HG03095 (cell line): Measurements from ENCODE around the gene ERFL.

Source experiments
- ATAC-seq: cut with Tn5 transposase; IDR thresholded peaks from one replicate; pipeline ENCODE4 v1.9.1; 2021; ENCODE audit warnings: moderate library complexity; ENCODE audit not compliant: unreplicated experiment

Gene ERFL

GRCh38 chr19:41901707-41902360, 26.4 kb downstream of the ERFL start:
- no peak for ATAC-seq

GRCh38 chr19:41898235-41898634, 30.0 kb downstream of the ERFL start:
- no peak for ATAC-seq

- no peak for ATAC-seq
Measured at GRCh38 chr19:41897820-41898219, 30.4 kb downstream of the ERFL start.

GRCh38 chr19:41897181-41897580, 31.1 kb downstream of the ERFL start:
- ATAC-seq: no peak

GRCh38 chr19:41896581-41896942, 31.7 kb downstream of the ERFL start:
- ATAC-seq: no peak

GRCh38 chr19:41895745-41896580, 32.3 kb downstream of the ERFL start:
- ATAC-seq: no peak

- no peak for ATAC-seq
Measured at GRCh38 chr19:41894350-41894749, 33.9 kb downstream of the ERFL start.

- ATAC-seq: no peak
Measured at GRCh38 chr19:41893899-41894298, 34.4 kb downstream of the ERFL start.

- ATAC-seq: no peak
Measured at GRCh38 chr19:41892173-41892902, 35.9 kb downstream of the ERFL start.

- no peak for ATAC-seq
Measured at GRCh38 chr19:41890936-41891335, 37.3 kb downstream of the ERFL start.

- no peak for ATAC-seq
Measured at GRCh38 chr19:41889896-41890295, 38.4 kb downstream of the ERFL start.

GRCh38 chr19:41888926-41889325, 39.3 kb downstream of the ERFL start:
- no peak for ATAC-seq

GRCh38 chr19:41887711-41888382, 40.4 kb downstream of the ERFL start:
- ATAC-seq: no peak

GRCh38 chr19:41886761-41887710, 41.2 kb downstream of the ERFL start:
- no peak for ATAC-seq

- ATAC-seq: peak; percentile 73
Measured at GRCh38 chr19:41883821-41884733, 44.2 kb downstream of the ERFL start.

GRCh38 chr19:41883463-41883820, 44.8 kb downstream of the ERFL start:
- no peak for ATAC-seq

GRCh38 chr19:41882568-41883462, 45.4 kb downstream of the ERFL start, which contains the start of gene ARHGEF1:
TSS of gene ARHGEF1 (plus strand) at chr19:41883184. CDS start at chr19:41888083, 4,899 bp downstream.
- no peak for ATAC-seq

- no peak for ATAC-seq
Measured at GRCh38 chr19:41880329-41880708, 47.9 kb downstream of the ERFL start.
